Stimulated activated CD8-positive, alpha-beta memory T cell treated with anti-CD3 and anti-CD28 coated beads, Interleukin-2, amount 100 ng/mL, for 48 hours (primary cell): Measurements from ENCODE around the gene TAB2.

ENCODE experiments used
- DNase-seq, 2 donors: peaks; one replicate each; pipeline ENCODE4 v3.0.0-alpha.2; 2020; ENCODE audit warnings: low read depth in 2 of 2

The TAB2 gene, protein sequence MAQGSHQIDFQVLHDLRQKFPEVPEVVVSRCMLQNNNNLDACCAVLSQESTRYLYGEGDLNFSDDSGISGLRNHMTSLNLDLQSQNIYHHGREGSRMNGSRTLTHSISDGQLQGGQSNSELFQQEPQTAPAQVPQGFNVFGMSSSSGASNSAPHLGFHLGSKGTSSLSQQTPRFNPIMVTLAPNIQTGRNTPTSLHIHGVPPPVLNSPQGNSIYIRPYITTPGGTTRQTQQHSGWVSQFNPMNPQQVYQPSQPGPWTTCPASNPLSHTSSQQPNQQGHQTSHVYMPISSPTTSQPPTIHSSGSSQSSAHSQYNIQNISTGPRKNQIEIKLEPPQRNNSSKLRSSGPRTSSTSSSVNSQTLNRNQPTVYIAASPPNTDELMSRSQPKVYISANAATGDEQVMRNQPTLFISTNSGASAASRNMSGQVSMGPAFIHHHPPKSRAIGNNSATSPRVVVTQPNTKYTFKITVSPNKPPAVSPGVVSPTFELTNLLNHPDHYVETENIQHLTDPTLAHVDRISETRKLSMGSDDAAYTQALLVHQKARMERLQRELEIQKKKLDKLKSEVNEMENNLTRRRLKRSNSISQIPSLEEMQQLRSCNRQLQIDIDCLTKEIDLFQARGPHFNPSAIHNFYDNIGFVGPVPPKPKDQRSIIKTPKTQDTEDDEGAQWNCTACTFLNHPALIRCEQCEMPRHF

DNA sequence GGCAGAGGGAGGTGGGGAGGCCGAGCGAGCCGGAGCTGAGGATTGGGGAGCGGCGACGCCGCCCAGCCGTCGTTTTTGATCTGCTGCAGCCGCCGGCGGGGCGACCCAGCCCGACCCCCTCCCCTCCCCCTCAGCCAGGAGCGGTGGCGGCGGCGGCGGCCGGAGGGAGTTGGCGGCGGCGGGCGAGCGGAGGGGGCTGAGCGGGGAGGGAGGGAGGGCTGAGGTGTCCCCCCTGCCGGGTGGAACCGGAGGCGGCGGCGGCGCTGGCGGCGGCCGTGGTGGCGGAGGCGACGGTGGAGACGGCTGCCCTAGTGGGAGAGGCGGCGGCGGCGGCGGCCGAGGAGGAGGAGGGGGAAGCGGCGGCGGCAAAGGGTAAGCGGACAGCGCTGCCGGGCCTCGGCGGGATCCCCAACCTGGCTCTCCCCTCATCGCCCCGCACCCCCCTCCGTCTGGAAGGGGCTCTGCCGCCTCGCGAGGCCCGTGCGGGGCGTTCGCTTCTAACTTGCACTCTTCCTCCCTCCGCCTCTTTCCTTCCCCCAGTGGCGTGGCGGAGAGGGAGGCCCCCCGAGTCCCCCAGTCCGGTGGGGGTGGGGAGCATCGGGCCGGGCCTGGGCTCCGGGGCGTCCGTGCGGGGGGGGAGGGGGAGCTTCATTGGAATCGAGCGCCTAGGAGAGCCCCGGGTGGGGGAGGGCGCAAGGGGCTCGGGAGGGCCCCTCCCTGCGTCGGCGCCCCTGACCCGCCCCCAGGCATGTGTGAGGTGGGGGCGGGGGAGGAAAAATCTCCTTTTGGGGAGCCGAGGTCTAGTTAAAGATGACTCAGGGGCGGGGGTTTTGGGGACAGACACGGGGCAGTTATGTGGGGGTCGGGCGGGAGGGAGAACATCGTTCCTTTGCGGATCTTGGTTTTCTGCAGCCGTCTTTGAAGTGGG is at the start of gene TAB2:
TAB2 (plus strand) TSS at position 69 of the 928 bp plus-strand sequence. CDS start 52,286 bp downstream, outside the sequence.
- DNase-seq = peak; percentile 68 to 81

- no peak for DNase-seq
Observed at GRCh38 chr6:149268146-149268545, 49.4 kb upstream of the TAB2 start.

- no peak for DNase-seq
Observed at GRCh38 chr6:149268768-149269167, 48.7 kb upstream of the TAB2 start.

GRCh38 chr6:149270616-149271015 is 46.9 kb upstream of the TAB2 start:
- no peak for DNase-seq

DNA sequence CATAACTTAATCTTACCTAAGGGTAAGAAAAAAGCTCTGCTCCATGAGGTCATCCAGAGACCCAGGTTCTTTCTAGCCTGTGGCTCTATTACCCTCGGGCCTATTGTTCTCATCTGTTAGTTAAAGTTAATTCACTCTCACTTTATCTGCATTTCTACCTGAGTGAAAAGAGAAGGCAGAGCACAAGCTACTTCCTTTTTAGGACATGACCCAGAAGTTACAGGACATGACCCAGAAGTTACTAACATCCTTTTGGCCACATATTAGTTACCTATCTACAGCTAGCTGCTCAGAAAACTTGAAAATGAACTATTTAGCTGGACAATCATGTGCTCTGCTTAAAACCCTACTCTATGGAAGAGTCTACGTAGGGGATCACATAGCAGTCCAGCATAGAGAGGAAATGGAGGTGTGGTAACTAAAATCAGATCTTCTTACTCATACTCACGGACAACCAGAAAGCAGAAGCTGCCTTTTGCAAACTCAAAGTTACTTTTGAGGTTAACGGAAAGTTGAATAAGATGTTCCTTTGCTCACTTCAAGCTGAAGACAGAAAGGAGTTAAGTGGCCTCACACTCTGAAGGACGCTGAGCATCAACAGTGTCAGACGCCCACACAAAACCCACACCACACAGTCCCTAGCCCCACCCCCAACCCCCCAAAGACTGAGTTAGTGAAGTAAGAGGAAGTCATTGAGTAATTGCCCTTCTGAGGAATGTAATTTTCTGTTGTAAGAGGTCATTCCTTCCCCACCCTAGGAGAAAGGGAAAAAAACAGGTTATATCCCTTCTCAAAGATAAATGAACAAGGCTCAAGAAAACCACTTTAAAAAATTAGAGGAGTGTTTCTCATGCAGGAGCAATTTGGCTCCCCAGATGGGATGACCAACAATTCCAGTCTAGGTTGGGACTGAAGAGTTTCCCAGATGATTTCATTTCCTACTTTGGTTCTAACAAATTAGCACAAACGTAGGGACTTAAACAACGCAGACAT is 45.9 kb upstream of the TAB2 start:
- peak; percentile 64 to 73 for DNase-seq

DNA sequence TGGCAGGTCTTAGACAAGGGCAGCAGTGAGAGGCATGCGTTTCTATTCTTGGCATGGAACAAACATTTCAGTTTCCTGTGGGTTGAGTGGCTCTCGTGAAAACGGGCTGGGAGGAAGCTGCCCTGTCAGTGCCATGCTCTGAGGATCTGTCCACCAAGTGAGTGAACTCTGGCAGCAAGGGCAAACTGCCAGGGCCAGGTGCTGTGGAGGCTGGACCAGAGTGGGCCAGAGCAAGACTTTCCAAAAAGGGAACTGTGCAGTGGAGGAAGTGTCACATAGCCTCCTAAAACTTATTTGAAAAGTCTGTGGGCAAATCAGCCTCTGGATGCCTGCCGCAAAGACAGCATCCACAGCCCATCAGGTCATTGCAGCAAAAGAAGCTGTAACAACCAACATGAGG is 44.2 kb upstream of the TAB2 start:
- no peak for DNase-seq

DNA sequence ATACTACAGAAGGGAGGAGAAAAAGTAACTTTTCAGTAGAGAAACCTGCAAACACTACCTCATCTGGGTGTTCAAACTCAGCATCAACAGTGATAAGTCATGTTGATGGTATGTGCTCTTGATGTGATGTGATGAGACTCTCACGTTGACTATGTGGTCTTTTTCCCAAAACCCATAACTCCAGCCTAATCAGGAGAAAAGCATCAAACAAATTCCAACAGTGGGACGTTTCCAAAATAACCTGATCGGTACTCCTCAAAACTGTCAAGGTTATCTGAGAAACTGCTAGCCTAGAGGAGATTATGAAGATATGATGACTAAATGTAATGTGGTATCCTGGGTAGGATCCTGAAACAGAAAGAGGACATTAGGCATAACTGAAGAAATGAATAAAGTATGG is 41.9 kb upstream of the TAB2 start:
- DNase-seq = no peak

DNA sequence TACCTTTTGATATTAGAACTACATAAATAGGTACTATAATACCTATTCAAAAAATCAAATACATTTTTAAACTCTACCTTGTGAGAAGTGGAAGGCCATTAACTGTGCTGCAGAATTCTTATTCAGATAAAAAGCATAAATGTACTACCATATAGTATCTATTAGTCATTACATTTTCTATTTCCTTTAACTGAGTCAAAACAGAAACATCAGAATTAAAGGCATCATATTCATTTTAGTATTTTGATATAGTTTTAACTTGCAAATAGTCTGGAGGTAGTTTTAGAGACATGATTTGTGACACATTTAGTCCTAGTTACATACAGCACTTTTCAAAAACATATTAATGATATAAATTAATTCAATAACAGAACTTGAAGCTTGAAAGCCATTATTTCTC is 39.9 kb upstream of the TAB2 start:
- DNase-seq = no peak

- no peak for DNase-seq
Observed at GRCh38 chr6:149278997-149279396, 38.5 kb upstream of the TAB2 start.

DNA sequence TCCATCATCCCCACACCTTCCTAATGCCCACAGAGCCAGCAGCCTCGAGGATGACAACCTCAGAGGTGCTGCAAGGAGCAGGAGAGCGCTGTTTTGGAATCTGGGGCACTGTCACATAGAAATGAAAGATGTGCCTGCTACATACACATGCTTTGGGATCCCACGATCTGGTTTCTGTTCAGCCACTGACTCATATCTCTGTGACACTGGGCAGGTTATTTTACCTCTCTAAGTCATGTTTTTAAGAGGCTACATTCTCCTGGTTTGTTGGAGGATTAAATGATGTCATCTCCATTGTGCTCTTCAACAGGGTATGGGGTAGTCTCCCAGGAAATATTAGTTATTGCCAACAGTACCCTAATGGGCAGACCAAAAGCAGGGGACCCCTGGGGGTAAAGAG is 32.6 kb upstream of the TAB2 start:
- DNase-seq = no peak

GRCh38 chr6:149285626-149286025 is 31.9 kb upstream of the TAB2 start:
- DNase-seq = no peak

- DNase-seq = no peak
Observed at GRCh38 chr6:149286905-149287304, 30.6 kb upstream of the TAB2 start.

- DNase-seq = no peak
Observed at GRCh38 chr6:149289192-149289781, 28.2 kb upstream of the TAB2 start.

GRCh38 chr6:149289966-149290365 is 27.5 kb upstream of the TAB2 start:
- DNase-seq = no peak

DNA sequence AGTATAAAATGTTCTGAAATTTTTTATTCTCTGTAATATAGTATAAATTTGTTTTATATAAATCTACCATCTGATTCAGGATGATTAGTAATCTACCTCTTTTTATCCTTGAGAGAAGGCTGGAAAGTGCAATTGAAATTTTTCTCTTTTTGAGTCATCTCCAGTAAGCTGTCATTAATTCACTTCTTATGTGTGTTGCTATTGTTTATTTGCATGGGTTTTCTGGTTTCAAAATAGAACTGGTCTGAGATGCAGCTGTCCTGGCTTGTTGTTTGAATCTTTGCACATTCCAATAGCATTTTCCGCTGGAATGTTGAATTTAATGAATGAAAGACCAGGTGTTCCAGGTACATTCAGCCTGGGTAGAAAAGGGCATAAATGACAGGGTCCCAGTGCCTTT is 24.3 kb upstream of the TAB2 start:
- DNase-seq = no peak

DNA sequence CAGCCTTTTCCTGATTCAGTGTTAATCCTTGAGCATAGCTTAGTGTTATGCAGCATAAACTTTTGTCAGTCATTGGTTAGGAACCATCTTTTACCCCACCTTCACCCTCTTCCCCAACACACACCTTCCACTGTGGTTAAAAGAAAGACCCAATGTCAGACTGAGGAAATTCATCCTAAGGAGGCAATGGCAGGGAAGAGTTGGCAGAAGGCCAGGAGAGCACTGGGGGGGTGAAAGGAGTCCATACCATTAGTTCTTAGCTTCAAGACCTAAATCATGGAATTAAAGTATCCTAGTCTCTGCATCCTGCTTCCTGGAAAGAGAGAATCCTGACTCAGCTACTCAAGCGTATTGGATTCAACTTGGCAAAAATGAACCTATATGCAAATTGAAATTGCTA is 16.9 kb upstream of the TAB2 start:
- DNase-seq = no peak

- no peak for DNase-seq
Observed at GRCh38 chr6:149302723-149303122, 14.8 kb upstream of the TAB2 start.

GRCh38 chr6:149303468-149303867 is 14.0 kb upstream of the TAB2 start:
- no peak for DNase-seq

- DNase-seq = no peak
Observed at GRCh38 chr6:149305372-149305771, 12.1 kb upstream of the TAB2 start.

- no peak for DNase-seq
Observed at GRCh38 chr6:149306967-149307366, 10.5 kb upstream of the TAB2 start.

GRCh38 chr6:149311293-149311692 is 6.2 kb upstream of the TAB2 start:
- no peak for DNase-seq
